Spleen (tissue), 7 donors: ENCODE data around the gene MAPK6.
"Not testable (repeated sequence)": the region's sequence is repeated elsewhere in the genome, so short reads cannot be mapped to it uniquely, and the experiment has no call there.

Source experiments
- CTCF ChIP-seq, 11 experiments: fragments of 200-600 bp in 7 of 11; fragments of 450-650 bp in 4 of 11; sonication (generic) in 4 of 11; IDR thresholded peaks in 8 of 11; conservative IDR thresholded peaks in 3 of 11; 1 replicate in 7 of 11; 2 replicates in 4 of 11; pipeline versions ENCODE4 v1.4.0 to v1.8.0; 2016 to 2021; ENCODE audit warnings: antibody characterized with exemption in 11 of 11, inconsistent platforms in 4 of 11, mild to moderate bottlenecking in 1 of 11
- POLR2AphosphoS5 ChIP-seq, 3 donors: sonication (generic); formaldehyde crosslinking; IDR thresholded peaks; one replicate each; pipeline ENCODE4 v1.5.1; 2017; ENCODE audit warnings: antibody characterized with exemption in 3 of 3
- donor health status: DM: no; HTN: no; CAD: no; lungs with moderate emphysema.
- donor health status: DM: no; HTN: no; CAD: no.
- donor health status: DM: no; HTN: no; CAD: no.

- TF ChIP-seq CTCF (IDR thresholded peaks at IDR 0.05 in 8 of 11, conservative IDR thresholded peaks at IDR 0.05 in 3 of 11); POLR2AphosphoS5 (IDR thresholded peaks at IDR 0.05): not testable (repeated sequence)
Measured at GRCh38 chr15:52096536-52096935, 77.5 kb downstream of the MAPK6 start.
